KG1 (cell line): ENCODE data around the gene ICA1.

Source experiments
- DNase-seq: peaks from one replicate; lab custom pipeline; 2025; lab: John Stamatoyannopoulos, UW

The ICA1 gene

GRCh38 chr7:8228068-8228467, 33.9 kb downstream of the ICA1 start:
- DNase-seq, result no peak

- DNase-seq, result no peak
These were observed 34.7 kb downstream of the ICA1 start for GRCh38 chr7:8227261-8227660.

GRCh38 chr7:8226501-8226900, 35.5 kb downstream of the ICA1 start:
- DNase-seq, result no peak

GRCh38 chr7:8221567-8221966, 40.4 kb downstream of the ICA1 start:
- no peak for DNase-seq

GRCh38 chr7:8221101-8221495, 40.9 kb downstream of the ICA1 start:
- no peak for DNase-seq

- no peak for DNase-seq
These were observed 41.4 kb downstream of the ICA1 start for GRCh38 chr7:8220376-8221100.

GRCh38 chr7:8217200-8218068, 44.5 kb downstream of the ICA1 start:
- DNase-seq, result peak; percentile 63

GRCh38 chr7:8216334-8216690, 45.7 kb downstream of the ICA1 start:
- DNase-seq, result no peak

GRCh38 chr7:8215648-8216333, 46.2 kb downstream of the ICA1 start:
- no peak for DNase-seq

GRCh38 chr7:8214244-8214824, 47.6 kb downstream of the ICA1 start:
- DNase-seq, result no peak

GRCh38 chr7:8213381-8213780, 48.6 kb downstream of the ICA1 start:
- DNase-seq, result no peak

GRCh38 chr7:8212638-8213037, 49.3 kb downstream of the ICA1 start:
- no peak for DNase-seq

- DNase-seq, result no peak
These were observed 50.3 kb downstream of the ICA1 start for GRCh38 chr7:8211725-8212096.

- DNase-seq, result no peak
These were observed 50.9 kb downstream of the ICA1 start for GRCh38 chr7:8210845-8211724.

GRCh38 chr7:8209353-8209752, 52.6 kb downstream of the ICA1 start:
- DNase-seq, result no peak

- no peak for DNase-seq
These were observed 53.2 kb downstream of the ICA1 start for GRCh38 chr7:8208816-8209215.

GRCh38 chr7:8206956-8207355, 55.0 kb downstream of the ICA1 start:
- no peak for DNase-seq

- DNase-seq, result no peak
These were observed 56.4 kb downstream of the ICA1 start for GRCh38 chr7:8205537-8205936.

GRCh38 chr7:8205031-8205387, 57.0 kb downstream of the ICA1 start:
- no peak for DNase-seq

GRCh38 chr7:8204339-8205030, 57.5 kb downstream of the ICA1 start:
- no peak for DNase-seq

GRCh38 chr7:8201846-8202441, 60.0 kb downstream of the ICA1 start:
- DNase-seq, result no peak
